ENCODE results near the gene TMEM231.
"Not testable (repeated sequence)": the region's sequence is repeated elsewhere in the genome, so short reads cannot be mapped to it uniquely, and the experiment has no call there.

GRCh38 chr16:75591927-75592326, 35.9 kb upstream of the TMEM231 start:
- not testable (repeated sequence) for TF ChIP-seq POLR2AphosphoS5, POLR2A (IDR thresholded peaks at IDR 0.05; ENCODE audit: low read depth, low read length)
